ENCODE measurements around the gene MBNL2. TPM values are rescaled to one million over a fixed set of nuclear protein-coding genes. Genes with fewer than 3 reads are reported as not detected.

MBNL2 gene
- total and polyA plus RNA-seq, 10 of the 15 experiments (the other 5 are each of a cell fraction or from before 2014, with no cell fraction given) = 1.6 to 9.7 (median 6.7) TPM

- Histone ChIP-seq H3K27ac (ENCODE audit: control insufficient read depth, insufficient read depth) (no peak overlapping the region), H3K9ac (ENCODE audit: control insufficient read depth, insufficient read depth, low read length) (no peak overlapping the region), H4K20me1 (ENCODE audit: control insufficient read depth, insufficient read depth) (no peaks in the 10 kb centered on the region), H3K4me1 (ENCODE audit: control insufficient read depth, insufficient read depth, low read length) (peaks cover 2% of the 10 kb centered on the region; the same call in 1 of the 2 replicates), H2AFZ (ENCODE audit: control insufficient read depth, low read depth, low read length) (no peak overlapping the region), H3K79me2 (ENCODE audit: control insufficient read depth, insufficient read depth, low read length) (no peaks in the 10 kb centered on the region), H3K9me3 (replicated peaks; ENCODE audit: control insufficient read depth, insufficient read depth, low read length) (no peaks in the 10 kb centered on the region), H3K4me2 (ENCODE audit: control insufficient read depth, insufficient read depth) (no peak overlapping the region), H3K4me3 (no peak overlapping the region), H3K27me3 (replicated peaks in 1 of 2; ENCODE audit: control insufficient read depth in 2 of 2, insufficient read depth in 2 of 2, low read length in 1 of 2) (no peaks in the 10 kb centered on the region), H3K36me3 (ENCODE audit: control insufficient read depth in 2 of 2, insufficient read depth in 2 of 2, low read length in 1 of 2) (no peaks in the 10 kb centered on the region; a peak in 1 of 4 replicates)
- TF ChIP-seq RAD51 (IDR thresholded peaks at IDR 0.05) (no peak), BCL11A (IDR thresholded peaks at IDR 0.05; ENCODE audit: low read depth, low read length) (no peak), ETV6 (conservative IDR thresholded peaks at IDR 0.05 in 1 of 2, IDR thresholded peaks at IDR 0.05 in 1 of 2; ENCODE audit: borderline replicate concordance in 1 of 2, low read depth in 1 of 2) (no peak), EP300 (IDR thresholded peaks at IDR 0.05; ENCODE audit: borderline replicate concordance in 1 of 2, control insufficient read depth in 1 of 2, low read depth in 2 of 2, low read length in 2 of 2) (no peak), POLR2AphosphoS5 (IDR thresholded peaks at IDR 0.05; ENCODE audit: low read length) (no peak), IKZF2 (IDR thresholded peaks at IDR 0.05) (no peak), USF2 (IDR thresholded peaks at IDR 0.05; ENCODE audit: borderline replicate concordance, low read depth, low read length) (no peak), MEF2A (IDR thresholded peaks at IDR 0.05; ENCODE audit: insufficient read depth, low read depth, low read length) (no peak), MTA2 (IDR thresholded peaks at IDR 0.05; ENCODE audit: low read depth) (no peak), POU2F2 (IDR thresholded peaks at IDR 0.05; ENCODE audit: borderline replicate concordance, low read depth, low read length) (no peak), ZNF274 (IDR thresholded peaks at IDR 0.05; ENCODE audit: insufficient read depth, insufficient read length) (no peak), KDM1A (IDR thresholded peaks at IDR 0.05; ENCODE audit: borderline replicate concordance) (no peak), E4F1 (IDR thresholded peaks at IDR 0.05; ENCODE audit: borderline replicate concordance, partially characterized antibody) (no peak), RELB (IDR thresholded peaks at IDR 0.05; ENCODE audit: low read depth) (no peak), NFIC (IDR thresholded peaks at IDR 0.05; ENCODE audit: low read depth, low read length) (no peak), ATF2 (IDR thresholded peaks at IDR 0.05; ENCODE audit: low read length) (no peak), RCOR1 (conservative IDR thresholded peaks at IDR 0.05; ENCODE audit: low read depth, low read length) (no peak)
- FAIRE-seq = no peak
- ChIA-PET SMC1A (ENCODE audit: uncharacterized antibody, unreplicated experiment) (interaction anchor here (1.3 kb wide), 1 partner anchor 9 kb away, joined by 5 read pairs; no protein-coding TSS in a partner anchor), RAD21 (ENCODE audit: unreplicated experiment) (no interaction called here), CTCF (no interaction called here), POLR2A (interaction anchor here (0.7 kb wide), 1 partner anchor 12 kb away, joined by 7 read pairs; no protein-coding TSS in a partner anchor)
- 100% methylated on average over 4 of the region's 6 CpGs for WGBS (ENCODE audit: insufficient coverage, insufficient replicate concordance, low lambda C conversion rate, missing lambda C conversion rate)
- ATAC-seq = no peak
- intact Hi-C loops (cut with micrococcal nuclease; ENCODE audit: unreplicated experiment) (no loop called here), in situ Hi-C loops (cut with MboI) (no loop called here)
- no TSS peak for BruUV-seq (replicated peaks)
- no peak for DNase-seq (ENCODE audit: low read depth, low spot score)
Measured at GRCh38 chr13:97373787-97374186, 151.7 kb downstream of the MBNL2 start.

Measured in GM12878 (cell line).